H9 (cell line): ENCODE results near the gene PRRX2. TPM values are rescaled to one million over a fixed set of nuclear protein-coding genes. Genes with fewer than 3 reads are reported as not detected.

Experiments
- DNase-seq: peaks from one replicate; pipeline ENCODE4 v3.0.0-alpha.2; 2017
- H2AFZ ChIP-seq: one replicate; pipeline ENCODE4 v1.6.1; 2013; ENCODE audit warnings: mild to moderate bottlenecking, low read length, control low read depth, moderate library complexity
- H2AK5ac ChIP-seq: 2 replicates; pipeline ENCODE4 v1.6.1; 2013; ENCODE audit warnings: low read length, control low read depth, mixed read lengths; ENCODE audit not compliant: insufficient read length
- H2BK120ac ChIP-seq: one replicate; pipeline ENCODE4 v1.6.1; 2013; ENCODE audit warnings: low read depth, mild to moderate bottlenecking, low read length, control low read depth, inconsistent platforms; ENCODE audit not compliant: poor library complexity, severe bottlenecking
- H2BK12ac ChIP-seq: 2 replicates; pipeline ENCODE4 v1.6.1; 2013; ENCODE audit warnings: low read length, control low read depth, mixed read lengths, low read depth; ENCODE audit not compliant: insufficient read length
- H2BK15ac ChIP-seq: 2 replicates; pipeline ENCODE4 v1.6.1; 2013; ENCODE audit warnings: low read depth, low read length, control low read depth
- H2BK20ac ChIP-seq: one replicate; pipeline ENCODE4 v1.6.1; 2013; ENCODE audit warnings: low read depth, mild to moderate bottlenecking, low read length, control low read depth, inconsistent platforms; ENCODE audit not compliant: poor library complexity, severe bottlenecking
- H2BK5ac ChIP-seq: 2 replicates; pipeline ENCODE4 v1.6.1; 2013; ENCODE audit warnings: low read length, control low read depth, mixed read lengths; ENCODE audit not compliant: insufficient read length
- H3K14ac ChIP-seq: 2 replicates; pipeline ENCODE4 v1.6.1; 2013; ENCODE audit warnings: low read length, control low read depth; ENCODE audit not compliant: insufficient read depth
- H3K18ac ChIP-seq: 2 replicates; pipeline ENCODE4 v1.6.1; 2013; ENCODE audit warnings: low read depth, mild to moderate bottlenecking, mixed read lengths, low read length, control low read depth; ENCODE audit not compliant: insufficient read length
- H3K23ac ChIP-seq: 2 replicates; pipeline ENCODE4 v1.6.1; 2013; ENCODE audit warnings: low read length, control low read depth, mixed read lengths, low read depth; ENCODE audit not compliant: insufficient read length
- H3K23me2 ChIP-seq: 2 replicates; pipeline ENCODE4 v1.6.1; 2013; ENCODE audit warnings: low read depth, mild to moderate bottlenecking, mixed read lengths, low read length, control low read depth; ENCODE audit not compliant: insufficient read length, poor library complexity, severe bottlenecking
- H3K27ac ChIP-seq: 2 replicates; pipeline ENCODE4 v1.5.1; 2013; ENCODE audit warnings: low read length, control low read depth, mixed read lengths, low read depth; ENCODE audit not compliant: insufficient read length
- H3K27me3 ChIP-seq: 2 replicates; pipeline ENCODE4 v1.6.1; 2013; ENCODE audit warnings: low read length, control low read depth, inconsistent platforms; ENCODE audit not compliant: insufficient read depth
- H3K4ac ChIP-seq: 2 replicates; pipeline ENCODE4 v1.6.1; 2013; ENCODE audit warnings: low read depth, mild to moderate bottlenecking, control low read depth, inconsistent platforms, low read length, moderate library complexity
- H3K4me1 ChIP-seq: 2 replicates; pipeline ENCODE4 v1.6.1; 2013; ENCODE audit warnings: low read length, control low read depth, inconsistent platforms; ENCODE audit not compliant: insufficient read depth
- H3K4me2 ChIP-seq: 2 replicates; pipeline ENCODE4 v1.6.1; 2013; ENCODE audit warnings: low read length, control low read depth, mixed read lengths; ENCODE audit not compliant: insufficient read length, insufficient read depth
- H3K56ac ChIP-seq: 2 replicates; pipeline ENCODE4 v1.6.1; 2013; ENCODE audit warnings: low read depth, mild to moderate bottlenecking, mixed read lengths, low read length, control low read depth; ENCODE audit not compliant: insufficient read length
- H3K79me1 ChIP-seq: 2 replicates; pipeline ENCODE4 v1.6.1; 2013; ENCODE audit warnings: low read depth, mild to moderate bottlenecking, moderate library complexity, low read length, control low read depth, inconsistent platforms; ENCODE audit not compliant: insufficient read depth, poor library complexity, severe bottlenecking
- H3K79me2 ChIP-seq: 2 replicates; pipeline ENCODE4 v1.6.1; 2013; ENCODE audit warnings: low read length, control low read depth, inconsistent platforms; ENCODE audit not compliant: insufficient read depth
- H3K9ac ChIP-seq: 2 replicates; pipeline ENCODE4 v1.6.1; 2013; ENCODE audit warnings: low read length, control low read depth, mixed read lengths; ENCODE audit not compliant: insufficient read length; ENCODE audit errors: extremely low read depth
- H3K9me3 ChIP-seq: one replicate; pipeline ENCODE4 v1.6.1; 2013; ENCODE audit warnings: low read depth, low read length, inconsistent platforms; ENCODE audit not compliant: control insufficient read depth
- H3T11ph ChIP-seq: one replicate; pipeline ENCODE4 v1.6.1; 2013; ENCODE audit warnings: mild to moderate bottlenecking, low read length, control low read depth, inconsistent platforms
- H4K20me1 ChIP-seq: one replicate; pipeline ENCODE4 v1.6.1; 2013; ENCODE audit not compliant: control insufficient read depth, insufficient read length, insufficient read depth
- H4K5ac ChIP-seq: 2 replicates; pipeline ENCODE4 v1.6.1; 2013; ENCODE audit warnings: low read depth, mild to moderate bottlenecking, mixed read lengths, low read length, control low read depth; ENCODE audit not compliant: insufficient read length
- H4K8ac ChIP-seq: replicated peaks from 2 replicates; pipeline ENCODE4 v1.6.1; 2013; ENCODE audit warnings: low read length, control low read depth, mixed read lengths, low read depth; ENCODE audit not compliant: insufficient read length
- H4K91ac ChIP-seq: 2 replicates; pipeline ENCODE4 v1.6.1; 2013; ENCODE audit warnings: low read depth, mild to moderate bottlenecking, moderate library complexity, mixed read lengths, low read length, control low read depth; ENCODE audit not compliant: insufficient read length
- H3K27ac Mint-ChIP-seq, 3 experiments: 2 replicates in 2 of 3; 3 replicates in 1 of 3; pipeline ENCODE4 v1.8.0; 2020 to 2021; ENCODE audit warnings: mixed read lengths in 3 of 3, mild to moderate bottlenecking in 1 of 3, moderate library complexity in 1 of 3
- H3K27me3 Mint-ChIP-seq: 2 replicates; pipeline ENCODE4 v1.8.0; 2021; ENCODE audit warnings: low read depth, mild to moderate bottlenecking, moderate library complexity, mixed read lengths
- H3K36me3 Mint-ChIP-seq, 3 experiments: 2 replicates in 2 of 3; 3 replicates in 1 of 3; pipeline ENCODE4 v1.8.0; 2020 to 2021; ENCODE audit warnings: low read depth in 3 of 3, mixed read lengths in 3 of 3; ENCODE audit not compliant: insufficient read depth in 1 of 3
- H3K4me1 Mint-ChIP-seq, 2 experiments: 2 replicates each; pipeline ENCODE4 v1.8.0; 2020; ENCODE audit warnings: mixed read lengths in 2 of 2
- H3K4me3 Mint-ChIP-seq, 2 experiments: 2 replicates in 1 of 2; 3 replicates in 1 of 2; pipeline ENCODE4 v1.8.0; 2020 to 2021; ENCODE audit warnings: mild to moderate bottlenecking in 2 of 2, mixed read lengths in 2 of 2, moderate library complexity in 1 of 2
- H3K9me3 Mint-ChIP-seq, 2 experiments: 2 replicates in 1 of 2; 3 replicates in 1 of 2; pipeline ENCODE4 v1.8.0; 2020; ENCODE audit warnings: mild to moderate bottlenecking in 2 of 2, mixed read lengths in 2 of 2, moderate library complexity in 1 of 2
- WGBS: extraction: QIAGEN DNeasy Blood & Tissue Kit; methylation state at CpG from one replicate; pipeline ENCODE4 v1.1.7; 2013; ENCODE audit warnings: missing lambda C conversion rate, low lambda C conversion rate, mixed read lengths; ENCODE audit not compliant: insufficient read length; ENCODE audit errors: extremely low coverage; 5-methylcytosine and 5-hydroxymethylcytosine counted together
- total RNA-seq: library from RNA; stranded (reverse); gene quantifications from 2 replicates; pipeline ENCODE4 v1.2.1, GENCODE V29; 2021
- TF ChIP-seq, protein P1 (sequence below): fragments of 200-600 bp; sonication (generic); conservative IDR thresholded peaks from 3 replicates; pipeline ENCODE4 v1.8.0; 2021; ENCODE audit warnings: antibody characterized with exemption, mild to moderate bottlenecking

Gene PRRX2
- total RNA-seq, 1 experiment from 2014 or later = 3.9 TPM

DNA sequence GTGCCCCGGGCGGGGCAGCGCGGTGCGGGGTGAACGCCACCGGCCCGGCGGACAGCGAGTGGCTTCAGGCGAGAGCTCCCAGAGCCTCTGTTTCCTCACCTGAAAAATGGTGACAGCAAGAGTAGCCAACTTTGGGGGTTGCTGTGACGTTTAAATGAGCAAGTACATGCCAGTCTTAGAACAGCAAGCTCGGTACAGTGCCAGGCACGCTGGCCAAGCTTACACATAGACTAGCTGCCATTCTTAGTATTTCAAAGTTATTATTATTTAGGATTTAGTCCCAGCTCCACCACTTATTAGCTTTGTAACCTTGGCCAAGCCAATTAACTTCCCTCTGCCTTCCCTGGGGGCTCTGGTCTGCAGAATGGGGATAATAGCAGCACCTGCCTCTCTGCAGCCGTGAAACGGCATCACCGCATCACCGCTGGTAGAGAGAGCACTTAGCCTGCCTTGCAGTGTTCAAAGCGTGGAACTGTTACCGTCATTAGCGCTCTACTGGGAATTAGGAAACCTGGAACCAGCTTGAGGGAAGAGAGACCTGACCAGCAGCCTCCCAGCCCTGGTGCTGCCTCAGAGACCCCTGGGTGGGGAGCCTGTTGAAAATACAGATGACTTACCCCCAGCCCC lies 44.7 kb upstream of the PRRX2 start, which contains the start of gene C9orf50:
TSS of gene C9orf50 (minus strand) at position 433 of the 627 bp plus-strand sequence. CDS start 527 bp downstream, outside the sequence.
- Histone ChIP-seq H4K91ac (no peak within 1 kb of the TSS), H4K20me1 (no peaks in the 10 kb centered on the region), H3K56ac (no peak within 1 kb of the TSS), H2BK12ac (no peak within 1 kb of the TSS), H2AK5ac (no peak within 1 kb of the TSS), H3T11ph (no peak within 1 kb of the TSS), H2AFZ (no peak within 1 kb of the TSS), H3K4ac (no peak within 1 kb of the TSS), H3K4me1 (0 out of 2 replicates have a peak, but pooled peaks cover 2% of the 10 kb centered on the region), H3K27ac (no peak within 1 kb of the TSS), H2BK5ac (no peak within 1 kb of the TSS), H4K8ac (no peak within 1 kb of the TSS), H3K79me1 (no peaks in the 10 kb centered on the region), H3K18ac (no peak within 1 kb of the TSS), H3K4me2 (peak within 1 kb of the TSS; percentile 51), H3K79me2 (no peaks in the 10 kb centered on the region), H2BK15ac (no peak within 1 kb of the TSS), H2BK20ac (no peak within 1 kb of the TSS), H3K9ac (no peak within 1 kb of the TSS), H3K23me2 (peaks cover 7% of the 10 kb centered on the region), H4K5ac (no peak within 1 kb of the TSS), H3K27me3 (peaks cover 22% of the 10 kb centered on the region), H3K14ac (no peak within 1 kb of the TSS; the same call in 1 of the 2 replicates), H3K23ac (no peak within 1 kb of the TSS), H2BK120ac (no peak within 1 kb of the TSS), H3K9me3 (no peaks in the 10 kb centered on the region)
- WGBS = no CpG with 5 or more reads among the region's 21 CpGs
- H3K27ac Mint-ChIP-seq = no peak within 1 kb of the TSS
- TF ChIP-seq, protein P1, sequence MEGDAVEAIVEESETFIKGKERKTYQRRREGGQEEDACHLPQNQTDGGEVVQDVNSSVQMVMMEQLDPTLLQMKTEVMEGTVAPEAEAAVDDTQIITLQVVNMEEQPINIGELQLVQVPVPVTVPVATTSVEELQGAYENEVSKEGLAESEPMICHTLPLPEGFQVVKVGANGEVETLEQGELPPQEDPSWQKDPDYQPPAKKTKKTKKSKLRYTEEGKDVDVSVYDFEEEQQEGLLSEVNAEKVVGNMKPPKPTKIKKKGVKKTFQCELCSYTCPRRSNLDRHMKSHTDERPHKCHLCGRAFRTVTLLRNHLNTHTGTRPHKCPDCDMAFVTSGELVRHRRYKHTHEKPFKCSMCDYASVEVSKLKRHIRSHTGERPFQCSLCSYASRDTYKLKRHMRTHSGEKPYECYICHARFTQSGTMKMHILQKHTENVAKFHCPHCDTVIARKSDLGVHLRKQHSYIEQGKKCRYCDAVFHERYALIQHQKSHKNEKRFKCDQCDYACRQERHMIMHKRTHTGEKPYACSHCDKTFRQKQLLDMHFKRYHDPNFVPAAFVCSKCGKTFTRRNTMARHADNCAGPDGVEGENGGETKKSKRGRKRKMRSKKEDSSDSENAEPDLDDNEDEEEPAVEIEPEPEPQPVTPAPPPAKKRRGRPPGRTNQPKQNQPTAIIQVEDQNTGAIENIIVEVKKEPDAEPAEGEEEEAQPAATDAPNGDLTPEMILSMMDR = no peak
- H3K36me3 Mint-ChIP-seq = no peaks in the 10 kb centered on the region; a peak in 2 of 7 replicates
- H3K4me1 Mint-ChIP-seq = peaks cover 13 to 16% of the 10 kb centered on the region in 2 experiments
- H3K4me3 Mint-ChIP-seq = peak within 1 kb of the TSS; percentile 54 to 75
- peaks cover 0 to 7% of the 10 kb centered on the region in 2 experiments; a peak in 3 of 5 replicates for H3K9me3 Mint-ChIP-seq
- peaks cover 54% of the 10 kb centered on the region for H3K27me3 Mint-ChIP-seq
- DNase-seq = no peak
